ENCODE data around the gene FANCL. TPM values are rescaled to one million over a fixed set of nuclear protein-coding genes. Genes with fewer than 3 reads are reported as not detected.

The FANCL gene
- total and polyA plus RNA-seq, 9 of the 15 experiments (the other 6 are each of a cell fraction or from before 2014, with no cell fraction given), result 36.7 to 120 (median 58.5) TPM

- TF ChIP-seq MGA (IDR thresholded peaks at IDR 0.05) (peak; percentile 93), TRIM28 (IDR thresholded peaks at IDR 0.05) (no peak), ARNT (IDR thresholded peaks at IDR 0.05) (no peak), ID3 (CRISPR knock-in tag; IDR thresholded peaks at IDR 0.05) (no peak), ID3 (tag; IDR thresholded peaks at IDR 0.05) (no peak), PATZ1 (CRISPR knock-in tag; IDR thresholded peaks at IDR 0.05; ENCODE audit: borderline replicate concordance) (no peak), NFIC (IDR thresholded peaks at IDR 0.05) (peak; percentile 100), ZNF436 (CRISPR knock-in tag; IDR thresholded peaks at IDR 0.05) (no peak), ZNF24 (IDR thresholded peaks at IDR 0.05) (0 out of 2 replicates have a peak, but pooled peaks have one; percentile 25)
- TF ChIP-seq, protein P1, sequence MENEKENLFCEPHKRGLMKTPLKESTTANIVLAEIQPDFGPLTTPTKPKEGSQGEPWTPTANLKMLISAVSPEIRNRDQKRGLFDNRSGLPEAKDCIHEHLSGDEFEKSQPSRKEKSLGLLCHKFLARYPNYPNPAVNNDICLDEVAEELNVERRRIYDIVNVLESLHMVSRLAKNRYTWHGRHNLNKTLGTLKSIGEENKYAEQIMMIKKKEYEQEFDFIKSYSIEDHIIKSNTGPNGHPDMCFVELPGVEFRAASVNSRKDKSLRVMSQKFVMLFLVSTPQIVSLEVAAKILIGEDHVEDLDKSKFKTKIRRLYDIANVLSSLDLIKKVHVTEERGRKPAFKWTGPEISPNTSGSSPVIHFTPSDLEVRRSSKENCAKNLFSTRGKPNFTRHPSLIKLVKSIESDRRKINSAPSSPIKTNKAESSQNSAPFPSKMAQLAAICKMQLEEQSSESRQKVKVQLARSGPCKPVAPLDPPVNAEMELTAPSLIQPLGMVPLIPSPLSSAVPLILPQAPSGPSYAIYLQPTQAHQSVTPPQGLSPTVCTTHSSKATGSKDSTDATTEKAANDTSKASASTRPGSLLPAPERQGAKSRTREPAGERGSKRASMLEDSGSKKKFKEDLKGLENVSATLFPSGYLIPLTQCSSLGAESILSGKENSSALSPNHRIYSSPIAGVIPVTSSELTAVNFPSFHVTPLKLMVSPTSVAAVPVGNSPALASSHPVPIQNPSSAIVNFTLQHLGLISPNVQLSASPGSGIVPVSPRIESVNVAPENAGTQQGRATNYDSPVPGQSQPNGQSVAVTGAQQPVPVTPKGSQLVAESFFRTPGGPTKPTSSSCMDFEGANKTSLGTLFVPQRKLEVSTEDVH (IDR thresholded peaks at IDR 0.05; ENCODE audit: low read depth, partially characterized antibody), result peak; percentile 99
Measured at GRCh38 chr2:58240670-58241545, at the start of gene FANCL (continued).

All from K562 (cell line).